T-helper 2 cell (primary cell): ENCODE measurements around the gene KRTAP9-9.
"Not testable (repeated sequence)": the region's sequence is repeated elsewhere in the genome, so short reads cannot be mapped to it uniquely, and the experiment has no call there.

Experiments used
- DNase-seq, 5 experiments: peaks; one replicate each; pipeline versions ENCODE4 v3.0.0 to v3.0.0-alpha.2; 2012 to 2022
- total RNA-seq, 2 donors: gene quantifications; one replicate each; lab custom pipeline; 2026; lab: John Stamatoyannopoulos, UW

The KRTAP9-9 gene
- total RNA-seq = 0 reads per million in 2 donors

DNA sequence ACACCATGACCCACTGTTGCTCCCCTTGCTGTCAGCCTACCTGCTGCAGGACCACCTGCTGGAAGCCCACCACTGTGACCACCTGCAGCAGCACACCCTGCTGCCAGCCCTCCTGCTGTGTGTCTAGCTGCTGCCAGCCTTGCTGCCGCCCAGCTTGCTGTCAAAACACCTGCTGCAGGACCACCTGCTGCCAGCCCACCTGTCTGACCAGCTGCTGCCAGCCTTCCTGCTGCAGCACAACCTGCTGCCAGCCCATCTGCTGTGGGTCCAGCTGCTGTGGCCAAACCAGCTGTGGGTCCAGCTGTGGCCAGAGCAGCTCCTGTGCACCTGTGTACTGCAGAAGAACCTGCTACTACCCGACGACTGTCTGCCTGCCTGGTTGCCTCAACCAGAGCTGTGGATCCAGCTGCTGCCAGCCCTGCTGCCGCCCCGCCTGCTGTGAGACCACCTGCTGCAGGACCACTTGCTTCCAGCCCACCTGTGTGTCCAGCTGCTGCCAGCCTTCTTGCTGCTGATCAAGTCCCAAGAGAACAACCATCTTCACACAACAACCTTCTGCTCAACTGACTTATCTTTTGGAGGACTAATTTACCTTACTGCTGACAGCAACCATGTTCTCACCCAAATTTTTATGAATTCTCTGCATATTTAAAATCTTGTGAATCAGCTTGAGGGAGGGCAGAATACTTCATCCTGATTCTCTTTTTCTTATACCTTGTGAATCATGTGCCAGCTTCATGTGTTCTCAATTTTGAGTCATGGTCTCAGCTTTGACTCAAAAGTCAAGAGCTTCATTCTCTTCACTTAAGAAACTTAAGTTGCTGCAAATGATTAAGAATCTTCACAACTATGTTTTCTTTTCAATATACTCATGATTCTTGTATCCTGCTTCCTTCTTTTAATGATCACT, at the start of gene KRTAP9-9:
TSS of gene KRTAP9-9 (plus strand) at position 4 of the 910 bp plus-strand sequence.
- not testable (repeated sequence) for DNase-seq

DNA sequence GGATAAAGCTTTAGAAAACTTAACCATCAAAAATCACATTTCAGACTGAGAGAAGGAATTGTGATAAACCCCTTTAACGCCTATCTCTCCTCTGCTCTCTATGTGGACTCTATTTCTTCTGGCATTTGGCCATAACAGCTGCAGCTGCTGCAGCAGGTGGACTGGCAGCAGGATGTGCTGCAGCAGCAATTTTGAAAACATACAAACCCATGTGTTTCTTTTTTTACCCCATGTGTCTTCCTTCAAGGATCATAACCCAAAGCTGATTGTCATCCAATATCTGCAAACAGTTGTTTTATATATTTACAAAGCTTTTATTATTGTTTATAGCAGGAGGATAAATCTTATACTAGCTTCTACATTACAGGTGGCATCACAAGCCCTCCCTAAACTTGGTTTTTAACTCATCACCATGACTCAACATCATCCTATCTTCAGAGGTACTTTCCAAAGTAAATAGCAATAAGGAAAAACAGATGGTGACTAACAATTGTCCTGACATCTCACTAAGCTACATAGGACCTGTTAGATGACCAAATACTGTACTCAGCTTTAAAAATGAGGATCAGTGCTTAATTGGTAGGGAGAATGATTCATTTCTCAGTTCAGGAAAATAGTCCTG, 43.2 kb upstream of the KRTAP9-9 start:
- no peak for DNase-seq

DNA sequence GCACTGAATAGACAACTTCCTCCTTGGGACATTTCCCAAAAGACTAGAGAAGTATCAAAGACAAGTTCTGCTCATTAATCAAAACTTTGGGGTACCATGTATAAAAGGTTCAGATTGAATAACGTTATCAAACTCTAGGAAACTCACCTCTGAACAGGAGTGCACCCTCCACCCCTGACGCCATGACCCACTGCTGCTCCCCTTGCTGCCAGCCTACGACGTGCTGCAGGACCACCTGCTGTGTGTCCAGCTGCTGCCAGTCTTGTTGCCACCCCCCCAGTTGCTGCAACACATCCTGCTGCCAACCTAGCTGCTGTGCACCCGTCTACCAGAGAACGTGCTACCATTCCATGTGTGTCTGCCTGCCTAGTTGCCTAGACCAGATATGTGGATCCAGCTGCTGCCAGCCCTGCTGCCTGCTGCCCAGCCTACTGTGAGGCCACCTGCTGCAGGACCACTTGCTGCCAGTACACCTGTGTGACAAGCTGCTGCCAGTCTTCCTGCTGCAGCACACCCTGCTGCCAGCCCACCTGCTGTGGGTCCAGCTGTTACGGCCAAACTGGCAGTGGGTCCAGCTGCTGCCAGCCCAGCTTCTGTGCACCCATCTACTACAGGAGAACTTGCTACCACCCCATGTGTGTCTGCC, 42.5 kb upstream of the KRTAP9-9 start:
- no peak for DNase-seq

DNA sequence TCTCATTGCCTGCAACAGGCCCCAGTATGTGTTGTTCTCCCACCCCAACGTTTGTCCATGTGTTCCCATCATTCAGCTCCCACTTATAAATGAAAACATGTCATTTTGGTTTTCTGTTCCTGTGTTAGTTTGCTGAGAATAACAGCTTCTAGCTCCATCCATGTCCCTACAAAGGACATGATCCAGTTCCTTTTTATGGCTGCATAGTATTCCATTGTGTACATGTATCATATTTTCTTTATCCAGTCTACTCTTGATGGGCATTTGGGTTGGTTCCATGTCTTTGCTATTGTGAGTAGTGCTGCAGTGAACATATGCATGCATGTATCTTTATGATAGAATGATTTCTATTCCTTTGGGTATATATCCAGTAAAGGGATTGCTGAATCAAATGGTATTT, 39.5 kb upstream of the KRTAP9-9 start:
- DNase-seq = no peak

DNA sequence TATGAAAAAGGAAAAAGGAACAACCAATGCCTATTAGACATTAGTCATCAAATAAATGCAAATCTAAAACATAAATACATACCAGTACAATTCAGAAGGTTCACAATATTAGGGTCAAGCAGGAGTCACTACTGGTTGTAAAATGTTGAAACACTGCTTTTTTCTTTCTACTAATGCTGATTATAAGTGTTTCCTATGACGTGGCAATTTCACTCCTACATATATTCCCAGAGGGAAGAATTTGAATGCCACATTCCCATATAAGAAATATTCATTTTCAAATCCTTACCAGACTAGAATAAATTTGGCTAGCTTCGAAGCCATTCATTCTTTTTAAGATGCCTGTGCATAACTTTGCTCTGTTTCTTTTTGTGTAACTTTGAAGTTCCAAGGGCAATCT, 31.4 kb upstream of the KRTAP9-9 start:
- DNase-seq = no peak

GRCh38 chr17:41226051-41226450, 29.1 kb upstream of the KRTAP9-9 start:
- DNase-seq = no peak

- not testable (repeated sequence) for DNase-seq
Measured at GRCh38 chr17:41226598-41227095, 28.5 kb upstream of the KRTAP9-9 start, which contains the start of gene KRTAP9-2. TSS of gene KRTAP9-2 (plus strand) at chr17:41226648. CDS start at chr17:41226655, 7 bp downstream.

- no peak for DNase-seq
Measured at GRCh38 chr17:41230094-41230493, 25.1 kb upstream of the KRTAP9-9 start.

- no peak for DNase-seq
Measured at GRCh38 chr17:41231731-41232130, 23.5 kb upstream of the KRTAP9-9 start.

- not testable (repeated sequence) for DNase-seq
Measured at GRCh38 chr17:41232399-41233105, 22.6 kb upstream of the KRTAP9-9 start, which contains the start of gene KRTAP9-3. TSS of gene KRTAP9-3 (plus strand) at chr17:41232449. CDS start at chr17:41232502, 53 bp downstream.

DNA sequence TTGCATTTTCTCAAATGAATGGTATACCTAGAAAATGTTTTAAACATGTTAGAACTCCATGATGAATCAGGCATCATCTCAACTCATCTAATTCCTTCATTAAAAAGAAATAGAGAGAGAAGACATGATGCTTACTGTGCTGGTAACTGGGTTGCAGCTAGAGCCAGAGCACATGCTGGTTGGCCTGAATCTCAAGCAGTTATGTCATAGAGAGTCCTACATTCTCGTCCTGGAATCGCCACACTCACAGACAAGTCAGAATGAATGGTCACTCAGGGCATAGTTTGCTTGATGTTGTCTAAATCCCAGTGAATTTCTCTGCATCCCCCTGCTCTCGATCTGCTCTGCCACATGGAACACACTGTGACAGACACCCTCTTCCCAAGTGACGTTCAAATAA, 18.1 kb upstream of the KRTAP9-9 start:
- not testable (repeated sequence) for DNase-seq

- DNase-seq = not testable (repeated sequence)
Measured at GRCh38 chr17:41237949-41238437, 17.2 kb upstream of the KRTAP9-9 start, which contains the start of gene KRTAP9-8. TSS of gene KRTAP9-8 (plus strand) at chr17:41237999. CDS start at chr17:41238052, 53 bp downstream.

GRCh38 chr17:41246995-41247787, 8.0 kb upstream of the KRTAP9-9 start:
- not testable (repeated sequence) for DNase-seq

DNA sequence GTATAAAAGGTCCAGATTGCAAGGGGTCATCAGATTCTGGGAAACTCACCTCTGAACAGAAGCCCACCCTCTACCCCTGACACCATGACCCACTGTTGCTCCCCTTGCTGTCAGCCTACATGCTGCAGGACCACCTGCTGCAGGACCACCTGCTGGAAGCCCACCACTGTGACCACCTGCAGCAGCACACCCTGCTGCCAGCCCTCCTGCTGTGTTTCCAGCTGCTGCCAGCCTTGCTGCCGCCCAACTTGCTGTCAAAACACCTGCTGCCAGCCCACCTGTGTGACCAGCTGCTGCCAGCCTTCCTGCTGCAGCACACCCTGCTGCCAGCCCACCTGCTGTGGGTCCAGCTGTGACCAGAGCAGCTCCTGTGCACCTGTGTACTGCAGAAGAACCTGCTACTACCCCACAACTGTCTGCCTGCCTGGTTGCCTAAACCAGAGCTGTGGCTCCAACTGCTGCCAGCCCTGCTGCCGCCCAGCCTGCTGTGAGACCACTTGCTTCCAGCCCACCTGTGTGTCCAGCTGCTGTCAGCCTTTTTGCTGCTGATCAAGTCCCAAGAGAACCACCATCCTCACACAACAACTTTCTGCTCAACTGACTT, 5.4 kb upstream of the KRTAP9-9 start, which contains the start of gene KRTAP9-4:
TSS of gene KRTAP9-4 (plus strand) at position 51 of the 604 bp plus-strand sequence. CDS start at position 85, 34 bp downstream.
- not testable (repeated sequence) for DNase-seq

DNA sequence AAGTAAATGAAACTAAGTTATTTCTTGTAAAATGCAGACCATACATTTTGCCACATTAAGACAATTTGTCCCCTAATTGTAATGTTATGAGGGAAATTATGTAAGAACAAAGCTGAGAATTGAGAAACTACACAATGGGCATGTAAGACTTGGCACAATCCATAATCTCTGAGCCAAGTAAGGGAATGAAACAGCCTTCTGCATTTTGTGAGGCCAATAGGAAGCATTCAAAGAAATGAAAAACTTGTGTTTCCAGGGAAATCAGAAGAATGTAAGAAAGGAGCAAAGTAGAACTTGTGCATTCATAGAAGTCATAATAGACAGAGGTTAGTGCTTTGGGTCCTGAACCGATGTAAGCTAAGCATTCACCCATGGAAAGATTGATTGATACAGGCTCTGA, 3.9 kb upstream of the KRTAP9-9 start:
- no peak for DNase-seq

- DNase-seq = no peak
Measured at GRCh38 chr17:41254861-41255260, 323 bp upstream of the KRTAP9-9 start.

GRCh38 chr17:41256291-41256685, 1.1 kb downstream of the KRTAP9-9 start:
- DNase-seq = no peak

DNA sequence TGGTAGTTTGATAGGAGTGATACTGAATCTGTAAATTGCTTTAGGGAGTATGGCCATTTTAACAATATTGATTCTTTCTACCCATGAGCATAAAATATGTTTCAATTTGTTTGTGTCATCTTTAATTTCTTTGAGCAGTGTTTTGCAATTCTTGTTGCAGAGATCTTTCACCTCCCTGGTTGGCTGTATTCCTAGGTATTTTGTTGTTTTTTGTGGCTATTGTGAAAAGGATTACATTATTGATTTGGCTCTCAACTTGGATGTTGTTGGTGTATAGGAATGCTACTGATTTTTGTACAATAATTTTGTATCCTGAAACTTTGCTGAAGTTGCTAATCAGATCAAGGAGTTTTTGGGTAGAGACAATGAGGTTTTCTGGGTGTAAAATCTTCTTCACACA, 3.2 kb downstream of the KRTAP9-9 start:
- DNase-seq = no peak

DNA sequence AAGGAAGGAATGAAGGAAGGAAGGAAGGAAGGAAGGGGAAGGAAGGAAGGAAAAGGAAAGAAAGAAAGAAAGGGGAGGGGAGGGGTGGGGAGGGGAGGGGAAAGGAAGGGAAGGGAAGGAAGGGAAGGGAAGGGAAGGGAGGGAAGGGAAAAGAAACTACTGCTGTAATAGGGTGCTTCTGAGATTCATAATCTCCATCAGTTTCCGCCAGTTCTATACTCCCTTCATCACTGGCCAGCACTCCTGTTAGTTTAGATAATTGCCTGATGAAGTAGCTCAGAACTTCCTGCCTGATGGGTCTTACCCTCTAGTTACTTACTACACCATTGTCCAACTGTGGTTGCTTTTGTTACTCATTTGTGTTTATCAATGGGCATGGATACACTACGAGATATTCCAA, 8.0 kb downstream of the KRTAP9-9 start:
- no peak for DNase-seq

GRCh38 chr17:41264599-41264998, 9.4 kb downstream of the KRTAP9-9 start:
- DNase-seq = no peak
